Caco-2 (cell line): ENCODE measurements around the gene TTC21B. TPM values are rescaled to one million over a fixed set of nuclear protein-coding genes. Genes with fewer than 3 reads are reported as not detected.

Experiments used
- BruUV-seq: library from RNA; stranded (reverse); fragments of 400-500 nt; replicated peaks from 2 replicates; lab custom pipeline; 2021; lab: Mats Ljungman, UMichigan
- CTCF ChIA-PET: fragments of 300-600 bp; sonication (Branson Sonifier 250); formaldehyde crosslinking; loops from one replicate; lab custom pipeline; 2022; ENCODE audit warnings: antibody characterized with exemption; lab: Charles Lee
- POLR2A ChIA-PET: fragments of 300-600 bp; sonication (Branson Sonifier 250); formaldehyde crosslinking; loops from one replicate; lab custom pipeline; 2022; ENCODE audit warnings: antibody characterized with exemption; lab: Charles Lee
- DNase-seq, 2 experiments: peaks; one replicate each; pipeline versions ENCODE4 v3.0.0 to v3.0.0-alpha.2; 2020 to 2022
- H3K27me3 ChIP-seq: replicated peaks from 2 replicates; pipeline ENCODE4 v1.6.0; 2011; ENCODE audit warnings: low read length; ENCODE audit not compliant: control insufficient read depth, insufficient read depth
- H3K36me3 ChIP-seq: 2 replicates; pipeline ENCODE4 v1.5.1; 2011; ENCODE audit warnings: low read length; ENCODE audit not compliant: control insufficient read depth, insufficient read depth
- H3K4me1 ChIP-seq: fragments of 250-450 bp; sonication (Bioruptor Pico); 2 replicates; pipeline ENCODE4 v1.5.1; 2020; ENCODE audit warnings: mild to moderate bottlenecking
- H3K4me3 ChIP-seq: 2 replicates; pipeline ENCODE4 v1.5.1; 2011; ENCODE audit warnings: low read depth, mild to moderate bottlenecking, control low read depth, low read length
- H3K9me3 ChIP-seq: fragments of 250-450 bp; sonication (Bioruptor Pico); 2 replicates; pipeline ENCODE4 v1.5.1; 2020; ENCODE audit warnings: mild to moderate bottlenecking, moderate library complexity
- H3K27ac Mint-ChIP-seq: one replicate; pipeline ENCODE4 v1.8.0; 2022; ENCODE audit warnings: mixed read lengths; ENCODE audit not compliant: unreplicated experiment
- H3K27me3 Mint-ChIP-seq: one replicate; pipeline ENCODE4 v1.8.0; 2022; ENCODE audit warnings: mixed read lengths; ENCODE audit not compliant: insufficient read depth, unreplicated experiment
- H3K36me3 Mint-ChIP-seq: one replicate; pipeline ENCODE4 v1.8.0; 2022; ENCODE audit warnings: mild to moderate bottlenecking, mixed read lengths; ENCODE audit not compliant: insufficient read depth, unreplicated experiment
- H3K4me1 Mint-ChIP-seq: one replicate; pipeline ENCODE4 v1.8.0; 2022; ENCODE audit warnings: low read depth, mixed read lengths; ENCODE audit not compliant: unreplicated experiment
- H3K4me3 Mint-ChIP-seq: one replicate; pipeline ENCODE4 v1.8.0; 2022; ENCODE audit warnings: mild to moderate bottlenecking, moderate library complexity, mixed read lengths; ENCODE audit not compliant: unreplicated experiment
- H3K9me3 Mint-ChIP-seq: one replicate; pipeline ENCODE4 v1.8.0; 2022; ENCODE audit warnings: mixed read lengths; ENCODE audit not compliant: unreplicated experiment
- intact Hi-C: fragments of 100-400 bp; cut with micrococcal nuclease; formaldehyde crosslinking; loops from one replicate; pipeline ENCODE4 v1.10.0; 2022; ENCODE audit not compliant: unreplicated experiment
- total RNA-seq: library from RNA; stranded (reverse); gene quantifications from 2 replicates; pipeline ENCODE4 v1.2.3, GENCODE V29; 2022
- TF ChIP-seq, protein P1 (sequence below), 2 experiments: fragments of 200-600 bp in 1 of 2; IDR thresholded peaks; 1 replicate in 1 of 2; 2 replicates in 1 of 2; pipeline versions ENCODE4 v1.5.1 to v1.8.0; 2011 to 2022; ENCODE audit warnings: antibody characterized with exemption in 1 of 2, control low read depth in 1 of 2, inconsistent platforms in 1 of 2, low read depth in 1 of 2, low read length in 1 of 2, mild to moderate bottlenecking in 1 of 2, moderate library complexity in 1 of 2; ENCODE audit not compliant: insufficient read depth in 1 of 2, severe bottlenecking in 1 of 2, unreplicated experiment in 1 of 2

The TTC21B gene
- total RNA-seq, 1 experiment from 2014 or later: 14.2 TPM

GRCh38 chr2:165846056-165846455 lies 107.5 kb downstream of the TTC21B start:
- no peak for DNase-seq
- TF ChIP-seq, protein P1, sequence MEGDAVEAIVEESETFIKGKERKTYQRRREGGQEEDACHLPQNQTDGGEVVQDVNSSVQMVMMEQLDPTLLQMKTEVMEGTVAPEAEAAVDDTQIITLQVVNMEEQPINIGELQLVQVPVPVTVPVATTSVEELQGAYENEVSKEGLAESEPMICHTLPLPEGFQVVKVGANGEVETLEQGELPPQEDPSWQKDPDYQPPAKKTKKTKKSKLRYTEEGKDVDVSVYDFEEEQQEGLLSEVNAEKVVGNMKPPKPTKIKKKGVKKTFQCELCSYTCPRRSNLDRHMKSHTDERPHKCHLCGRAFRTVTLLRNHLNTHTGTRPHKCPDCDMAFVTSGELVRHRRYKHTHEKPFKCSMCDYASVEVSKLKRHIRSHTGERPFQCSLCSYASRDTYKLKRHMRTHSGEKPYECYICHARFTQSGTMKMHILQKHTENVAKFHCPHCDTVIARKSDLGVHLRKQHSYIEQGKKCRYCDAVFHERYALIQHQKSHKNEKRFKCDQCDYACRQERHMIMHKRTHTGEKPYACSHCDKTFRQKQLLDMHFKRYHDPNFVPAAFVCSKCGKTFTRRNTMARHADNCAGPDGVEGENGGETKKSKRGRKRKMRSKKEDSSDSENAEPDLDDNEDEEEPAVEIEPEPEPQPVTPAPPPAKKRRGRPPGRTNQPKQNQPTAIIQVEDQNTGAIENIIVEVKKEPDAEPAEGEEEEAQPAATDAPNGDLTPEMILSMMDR (IDR thresholded peaks at IDR 0.05; ENCODE audit: insufficient read depth in 1 of 2, low read depth in 1 of 2, low read length in 1 of 2, severe bottlenecking in 1 of 2, unreplicated experiment in 1 of 2): no peak
- H3K4me1 ChIP-seq: no peaks in the 10 kb centered on the region
- Mint-ChIP-seq H3K4me1 (no peaks in the 10 kb centered on the region), H3K9me3 (no peaks in the 10 kb centered on the region), H3K36me3 (no peaks in the 10 kb centered on the region), H3K4me3 (no peak overlapping the region), H3K27ac (no peak overlapping the region), H3K27me3 (peaks cover 5% of the 10 kb centered on the region)
- POLR2A ChIA-PET: no interaction called here
- H3K27me3 ChIP-seq: no peaks in the 10 kb centered on the region
- no TSS peak for BruUV-seq
- intact Hi-C loops: no loop called here
- H3K9me3 ChIP-seq: no peaks in the 10 kb centered on the region
- CTCF ChIA-PET: no interaction called here
- H3K4me3 ChIP-seq: no peak overlapping the region
- H3K36me3 ChIP-seq: no peaks in the 10 kb centered on the region

DNA sequence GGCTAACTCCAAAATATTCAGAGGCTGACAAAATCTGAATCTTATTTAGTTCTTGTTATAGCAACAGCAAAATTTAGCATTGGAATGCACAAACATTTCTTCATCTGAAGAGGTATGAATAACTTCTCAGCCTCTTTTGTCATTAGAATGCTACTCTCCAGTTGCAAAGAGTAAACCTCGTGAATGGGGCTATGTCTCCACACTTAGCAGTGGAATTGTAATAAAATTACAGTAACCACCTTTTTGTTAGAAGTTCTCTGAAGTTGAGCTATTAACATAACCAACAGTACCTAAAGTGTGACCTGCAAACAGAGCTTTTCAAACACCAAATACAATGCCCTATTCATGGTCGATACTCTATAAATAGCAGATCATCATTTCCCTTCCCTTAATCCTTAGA lies 109.4 kb downstream of the TTC21B start:
- Histone ChIP-seq H3K4me1 (no peaks in the 10 kb centered on the region), H3K9me3 (no peaks in the 10 kb centered on the region), H3K27me3 (no peaks in the 10 kb centered on the region), H3K4me3 (no peak overlapping the region), H3K36me3 (no peaks in the 10 kb centered on the region)
- H3K4me1 Mint-ChIP-seq: no peaks in the 10 kb centered on the region
- H3K4me3 Mint-ChIP-seq: no peak overlapping the region
- DNase-seq: no peak
- ChIA-PET POLR2A (no interaction called here), CTCF (interaction anchor here (0.7 kb wide), 1 partner anchor 32 kb away, joined by 4 read pairs; no protein-coding TSS in a partner anchor)
- intact Hi-C loops: no loop called here
- peaks cover 8% of the 10 kb centered on the region for H3K27me3 Mint-ChIP-seq
- TF ChIP-seq, protein P1 (IDR thresholded peaks at IDR 0.05; ENCODE audit: insufficient read depth in 1 of 2, low read depth in 1 of 2, low read length in 1 of 2, severe bottlenecking in 1 of 2, unreplicated experiment in 1 of 2): no peak
- no peaks in the 10 kb centered on the region for H3K36me3 Mint-ChIP-seq
- no peaks in the 10 kb centered on the region for H3K9me3 Mint-ChIP-seq
- no peak overlapping the region for H3K27ac Mint-ChIP-seq
- BruUV-seq: no TSS peak

GRCh38 chr2:165843351-165843750 lies 110.2 kb downstream of the TTC21B start:
- intact Hi-C loops: no loop called here
- ChIA-PET POLR2A (no interaction called here), CTCF (no interaction called here)
- H3K27me3 ChIP-seq: no peaks in the 10 kb centered on the region
- H3K4me1 ChIP-seq: no peaks in the 10 kb centered on the region
- peaks cover 8% of the 10 kb centered on the region for H3K27me3 Mint-ChIP-seq
- H3K9me3 ChIP-seq: no peaks in the 10 kb centered on the region
- H3K4me1 Mint-ChIP-seq: no peaks in the 10 kb centered on the region
- no peak overlapping the region for H3K27ac Mint-ChIP-seq
- no peak for DNase-seq
- no peaks in the 10 kb centered on the region for H3K36me3 Mint-ChIP-seq
- TF ChIP-seq, protein P1 (IDR thresholded peaks at IDR 0.05; ENCODE audit: insufficient read depth in 1 of 2, low read depth in 1 of 2, low read length in 1 of 2, severe bottlenecking in 1 of 2, unreplicated experiment in 1 of 2): no peak
- H3K4me3 ChIP-seq: no peak overlapping the region
- no peaks in the 10 kb centered on the region for H3K36me3 ChIP-seq
- BruUV-seq: no TSS peak
- no peaks in the 10 kb centered on the region for H3K9me3 Mint-ChIP-seq
- no peak overlapping the region for H3K4me3 Mint-ChIP-seq
